Spinal cord (tissue), 10 donors: Measurements from ENCODE around the gene CERK. TPM values are rescaled to one million over a fixed set of nuclear protein-coding genes. Genes with fewer than 3 reads are reported as not detected.
"Not testable (repeated sequence)": the region's sequence is repeated elsewhere in the genome, so short reads cannot be mapped to it uniquely, and the experiment has no call there.

Experiments
- DNase-seq, 6 donors: peaks; one replicate each; pipeline versions ENCODE4 v3.0.0 to v3.0.0-alpha.2; 2013 to 2015; ENCODE audit warnings: low spot score in 6 of 6, low read depth in 4 of 6
- H3K27ac ChIP-seq: one replicate; pipeline ENCODE4 v1.5.1; 2013; ENCODE audit warnings: low read depth, low read length, control low read depth
- H3K27me3 ChIP-seq: one replicate; pipeline ENCODE4 v1.6.1; 2013; ENCODE audit warnings: low read length; ENCODE audit not compliant: control insufficient read depth, insufficient read depth
- H3K36me3 ChIP-seq: one replicate; pipeline ENCODE4 v1.6.1; 2013; ENCODE audit warnings: low read length; ENCODE audit not compliant: control insufficient read depth, insufficient read depth
- H3K4me1 ChIP-seq: one replicate; pipeline ENCODE4 v1.6.1; 2013; ENCODE audit warnings: low read length; ENCODE audit not compliant: control insufficient read depth, insufficient read depth
- H3K4me3 ChIP-seq: one replicate; pipeline ENCODE4 v1.5.1; 2013; ENCODE audit warnings: low read depth, low read length, control low read depth
- H3K9me3 ChIP-seq: one replicate; pipeline ENCODE4 v1.6.1; 2013; ENCODE audit warnings: low read length; ENCODE audit not compliant: control insufficient read depth, insufficient read depth
- WGBS: methylation state at CpG from one replicate; pipeline ENCODE4 v1.1.5; 2013; ENCODE audit warnings: missing lambda C conversion rate; ENCODE audit not compliant: insufficient coverage; 5-methylcytosine and 5-hydroxymethylcytosine counted together
- polyA plus RNA-seq, 2 donors: library from polyadenylated mRNA; unstranded; fragments of 120-200 nt; gene quantifications; one replicate each; pipeline ENCODE4 v1.2.1, GENCODE V29; 2013; ENCODE audit not compliant: insufficient read length in 2 of 2
- total RNA-seq, 2 donors: library from RNA; depleted of rRNA in 1 of 2; stranded (reverse); fragments of 120-200 nt in 1 of 2; fragments of >200 nt in 1 of 2; gene quantifications; one replicate each; pipeline versions ENCODE4 v1.2.3 to v1.2.4, GENCODE V29; 2013 to 2014
- donor health status: healthy.

CERK gene
- total and polyA plus RNA-seq, 4 donors, result 43.1 to 55.3 (median 54.5) TPM

- peak in 2 of 6 donors; percentile 74 to 82 for DNase-seq
- no peaks in the 10 kb centered on the region for H3K27me3 ChIP-seq
- no peaks in the 10 kb centered on the region for H3K9me3 ChIP-seq
- no peak overlapping the region for H3K27ac ChIP-seq
- H3K4me1 ChIP-seq, result peaks cover 63% of the 10 kb centered on the region
- 44% methylated on average over 22 of the region's 25 CpGs for WGBS
- H3K36me3 ChIP-seq, result peaks cover 33% of the 10 kb centered on the region
- H3K4me3 ChIP-seq, result no peak overlapping the region
Measured at GRCh38 chr22:46649141-46650077, 88.6 kb downstream of the CERK start.

GRCh38 chr22:46648225-46648820, 89.7 kb downstream of the CERK start:
- DNase-seq, H3K27me3 ChIP-seq, H3K4me3 ChIP-seq, H3K27ac ChIP-seq, H3K9me3 ChIP-seq: not testable (repeated sequence)
- peaks cover 54% of the 10 kb centered on the region for H3K4me1 ChIP-seq
- WGBS, result 100% methylated on average over 2 of the region's 2 CpGs
- H3K36me3 ChIP-seq, result peaks cover 28% of the 10 kb centered on the region

- Histone ChIP-seq H3K9me3 (no peaks in the 10 kb centered on the region), H3K27me3 (no peaks in the 10 kb centered on the region), H3K36me3 (peaks cover 20% of the 10 kb centered on the region), H3K4me1 (peaks cover 41% of the 10 kb centered on the region), H3K4me3 (no peak overlapping the region), H3K27ac (no peak overlapping the region)
- no peak for DNase-seq
- WGBS, result 100% methylated on average over 7 of the region's 10 CpGs
Measured at GRCh38 chr22:46646531-46647215, 91.4 kb downstream of the CERK start.

GRCh38 chr22:46642840-46643480, 95.1 kb downstream of the CERK start:
- H3K9me3 ChIP-seq, DNase-seq, H3K27me3 ChIP-seq, H3K27ac ChIP-seq, H3K4me3 ChIP-seq: not testable (repeated sequence)
- Histone ChIP-seq H3K4me1 (peaks cover 44% of the 10 kb centered on the region), H3K36me3 (peaks cover 23% of the 10 kb centered on the region)
- WGBS, result 91% methylated on average over 5 of the region's 5 CpGs

- Histone ChIP-seq H3K27ac (no peak overlapping the region), H3K27me3 (no peaks in the 10 kb centered on the region), H3K4me3 (no peak overlapping the region), H3K4me1 (peaks cover 48% of the 10 kb centered on the region), H3K9me3 (no peaks in the 10 kb centered on the region), H3K36me3 (peaks cover 31% of the 10 kb centered on the region)
- WGBS, result 66% methylated on average over 3 of the region's 7 CpGs
- no peak for DNase-seq
Measured at GRCh38 chr22:46641811-46642266, 96.2 kb downstream of the CERK start.

- H3K4me3 ChIP-seq, result no peak overlapping the region
- H3K4me1 ChIP-seq, result peaks cover 45% of the 10 kb centered on the region
- H3K9me3 ChIP-seq, result no peaks in the 10 kb centered on the region
- H3K27ac ChIP-seq, result no peak overlapping the region
- peaks cover 43% of the 10 kb centered on the region for H3K36me3 ChIP-seq
- no peaks in the 10 kb centered on the region for H3K27me3 ChIP-seq
- no peak for DNase-seq
- WGBS, result 54% methylated on average over 8 of the region's 24 CpGs
Measured at GRCh38 chr22:46640293-46641055, 97.6 kb downstream of the CERK start.

- WGBS, result 74% methylated on average over 9 of the region's 11 CpGs
- Histone ChIP-seq H3K4me1 (peaks cover 43% of the 10 kb centered on the region), H3K9me3 (no peaks in the 10 kb centered on the region), H3K27ac (no peak overlapping the region), H3K4me3 (no peak overlapping the region), H3K36me3 (peaks cover 43% of the 10 kb centered on the region), H3K27me3 (no peaks in the 10 kb centered on the region)
- no peak for DNase-seq
Measured at GRCh38 chr22:46639843-46640242, 98.2 kb downstream of the CERK start.

- DNase-seq, result peak in 1 of 6 donors; percentile 34
- H3K4me1 ChIP-seq, result peaks cover 43% of the 10 kb centered on the region
- no peaks in the 10 kb centered on the region for H3K9me3 ChIP-seq
- no peak overlapping the region for H3K4me3 ChIP-seq
- H3K27ac ChIP-seq, result no peak overlapping the region
- H3K36me3 ChIP-seq, result peaks cover 49% of the 10 kb centered on the region
- 67% methylated on average over 18 of the region's 18 CpGs for WGBS
- H3K27me3 ChIP-seq, result no peaks in the 10 kb centered on the region
Measured at GRCh38 chr22:46638601-46639431, 99.2 kb downstream of the CERK start.
